GM18519 (cell line): Measurements from ENCODE around the gene ANO8.
"Not testable (repeated sequence)": the region's sequence is repeated elsewhere in the genome, so short reads cannot be mapped to it uniquely, and the experiment has no call there.

ENCODE experiments used
- ATAC-seq: cut with Tn5 transposase; IDR thresholded peaks from one replicate; pipeline ENCODE4 v1.9.1; 2021; ENCODE audit warnings: mild to moderate bottlenecking, moderate library complexity; ENCODE audit not compliant: unreplicated experiment, low FRiP score

Gene ANO8, protein sequence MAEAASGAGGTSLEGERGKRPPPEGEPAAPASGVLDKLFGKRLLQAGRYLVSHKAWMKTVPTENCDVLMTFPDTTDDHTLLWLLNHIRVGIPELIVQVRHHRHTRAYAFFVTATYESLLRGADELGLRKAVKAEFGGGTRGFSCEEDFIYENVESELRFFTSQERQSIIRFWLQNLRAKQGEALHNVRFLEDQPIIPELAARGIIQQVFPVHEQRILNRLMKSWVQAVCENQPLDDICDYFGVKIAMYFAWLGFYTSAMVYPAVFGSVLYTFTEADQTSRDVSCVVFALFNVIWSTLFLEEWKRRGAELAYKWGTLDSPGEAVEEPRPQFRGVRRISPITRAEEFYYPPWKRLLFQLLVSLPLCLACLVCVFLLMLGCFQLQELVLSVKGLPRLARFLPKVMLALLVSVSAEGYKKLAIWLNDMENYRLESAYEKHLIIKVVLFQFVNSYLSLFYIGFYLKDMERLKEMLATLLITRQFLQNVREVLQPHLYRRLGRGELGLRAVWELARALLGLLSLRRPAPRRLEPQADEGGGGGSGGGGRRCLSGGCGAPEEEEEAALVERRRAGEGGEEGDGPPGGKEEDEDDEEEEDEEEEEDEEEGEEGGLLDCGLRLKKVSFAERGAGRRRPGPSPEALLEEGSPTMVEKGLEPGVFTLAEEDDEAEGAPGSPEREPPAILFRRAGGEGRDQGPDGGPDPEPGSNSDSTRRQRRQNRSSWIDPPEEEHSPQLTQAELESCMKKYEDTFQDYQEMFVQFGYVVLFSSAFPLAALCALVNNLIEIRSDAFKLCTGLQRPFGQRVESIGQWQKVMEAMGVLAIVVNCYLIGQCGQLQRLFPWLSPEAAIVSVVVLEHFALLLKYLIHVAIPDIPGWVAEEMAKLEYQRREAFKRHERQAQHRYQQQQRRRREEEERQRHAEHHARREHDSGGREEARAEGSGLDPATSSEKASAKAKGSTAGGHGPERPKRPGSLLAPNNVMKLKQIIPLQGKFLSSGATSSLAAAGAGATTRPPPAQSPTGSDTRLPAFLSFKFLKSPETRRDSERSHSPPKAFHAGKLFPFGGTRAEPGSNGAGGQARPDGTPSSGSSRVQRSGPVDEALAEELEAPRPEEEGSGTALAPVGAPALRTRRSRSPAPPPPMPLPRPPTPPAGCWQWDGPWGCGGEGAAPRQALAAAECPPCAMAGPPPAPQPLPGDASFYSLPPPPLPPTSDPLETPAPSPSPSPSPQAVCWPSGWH

DNA sequence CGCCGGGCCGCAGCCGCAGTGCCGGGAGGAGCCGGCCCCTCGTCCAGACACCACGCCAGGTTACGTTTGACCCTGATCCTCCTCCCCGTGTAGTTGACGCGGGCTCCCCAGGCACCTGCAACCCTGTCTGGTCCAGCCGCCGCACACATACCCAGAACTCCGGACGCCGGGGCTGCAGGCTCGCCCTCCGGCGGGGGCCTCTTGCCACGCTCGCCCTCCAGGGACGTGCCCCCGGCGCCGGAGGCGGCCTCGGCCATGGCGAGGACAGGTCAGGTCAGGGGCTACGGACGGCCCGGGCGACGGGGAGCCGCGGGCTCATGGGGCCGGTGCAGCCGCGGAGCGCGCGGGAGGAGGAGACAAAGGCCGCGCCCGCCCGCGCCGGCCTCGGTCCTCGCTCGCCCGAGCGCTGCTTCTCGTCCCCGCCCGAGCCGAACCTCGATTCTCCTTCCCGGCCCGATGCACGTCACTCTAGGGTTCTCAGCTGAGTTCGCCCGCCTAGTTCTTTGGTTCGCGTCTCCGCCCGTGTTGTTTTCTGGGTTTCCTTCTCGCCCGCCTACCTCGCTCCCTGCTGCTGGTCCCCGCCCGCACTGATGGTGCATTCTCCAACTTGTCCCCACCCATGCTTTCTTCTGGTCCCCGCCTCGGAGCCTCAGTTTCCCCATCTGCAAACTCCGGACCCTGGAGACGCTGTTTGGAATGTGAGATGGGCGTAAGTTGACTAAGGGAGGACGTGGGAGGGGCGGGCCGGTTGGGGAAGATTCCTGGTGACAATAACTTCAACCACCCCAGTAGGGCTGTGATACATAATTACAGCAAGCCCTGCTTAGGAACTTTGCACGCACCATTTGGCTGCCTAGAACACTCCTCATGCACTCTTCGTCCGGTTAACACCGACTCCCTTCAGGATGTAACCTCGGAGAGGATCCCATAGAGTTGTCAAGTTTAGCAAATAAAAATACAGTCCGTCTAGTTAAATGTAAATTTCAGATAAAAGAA is at the start of gene ANO8:
TSS of gene ANO8 (minus strand) at position 442 of the 996 bp plus-strand sequence. CDS start at position 257, 185 bp downstream.
- ATAC-seq: no peak

DNA sequence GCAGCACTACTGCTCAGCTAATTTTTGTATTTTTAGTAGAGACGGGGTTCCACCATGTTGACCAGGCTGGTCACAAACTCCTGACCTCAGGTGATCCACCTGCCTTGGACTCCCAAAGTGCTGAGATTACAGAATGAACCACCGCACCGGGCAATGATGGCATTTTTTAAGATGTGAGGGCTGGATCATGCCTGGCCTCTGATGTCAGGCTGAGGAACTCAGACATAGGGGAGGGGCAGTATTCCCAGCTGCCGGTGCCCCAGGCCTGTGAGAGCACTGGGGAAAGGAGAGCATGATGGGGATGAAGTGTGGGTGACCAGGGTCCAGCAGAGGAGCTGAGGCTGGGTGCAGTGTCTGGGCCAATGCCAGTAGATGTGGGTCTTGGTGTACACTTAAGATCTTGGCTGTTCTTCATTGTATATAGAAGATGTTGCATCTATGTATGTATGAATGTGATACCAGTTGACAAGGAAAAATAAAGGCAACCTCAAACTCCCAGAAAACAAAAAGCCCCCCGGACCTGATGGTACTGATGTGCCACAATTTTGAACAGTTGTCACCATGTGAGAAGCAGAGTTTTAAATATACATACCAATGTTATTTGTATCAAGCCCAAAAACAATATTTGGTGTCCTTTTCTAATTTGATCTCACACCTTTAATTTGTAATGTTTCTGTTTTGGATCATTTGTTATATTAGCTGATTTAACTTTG is 45.9 kb upstream of the ANO8 start:
- no peak for ATAC-seq

DNA sequence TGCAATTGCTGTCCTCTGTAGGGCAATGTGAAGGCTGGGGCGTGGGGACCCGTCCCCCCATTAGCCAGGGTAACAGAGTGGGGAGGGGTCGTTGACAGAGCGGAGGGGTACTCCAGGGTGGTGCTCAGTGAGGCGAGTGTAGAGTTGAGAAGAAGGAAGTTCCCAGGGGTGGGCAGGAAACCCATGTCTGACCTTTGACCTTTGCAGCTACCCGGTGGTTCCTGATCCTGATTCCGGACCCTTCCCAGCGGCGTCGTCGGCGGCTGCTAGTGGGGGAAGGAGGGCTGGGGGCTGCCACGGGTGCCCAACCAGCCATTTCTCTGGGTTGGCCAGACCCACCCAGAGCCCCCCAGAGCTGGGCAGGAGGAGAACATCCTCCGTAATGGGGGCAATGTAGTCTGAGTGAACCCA is 44.6 kb upstream of the ANO8 start:
- no peak for ATAC-seq

DNA sequence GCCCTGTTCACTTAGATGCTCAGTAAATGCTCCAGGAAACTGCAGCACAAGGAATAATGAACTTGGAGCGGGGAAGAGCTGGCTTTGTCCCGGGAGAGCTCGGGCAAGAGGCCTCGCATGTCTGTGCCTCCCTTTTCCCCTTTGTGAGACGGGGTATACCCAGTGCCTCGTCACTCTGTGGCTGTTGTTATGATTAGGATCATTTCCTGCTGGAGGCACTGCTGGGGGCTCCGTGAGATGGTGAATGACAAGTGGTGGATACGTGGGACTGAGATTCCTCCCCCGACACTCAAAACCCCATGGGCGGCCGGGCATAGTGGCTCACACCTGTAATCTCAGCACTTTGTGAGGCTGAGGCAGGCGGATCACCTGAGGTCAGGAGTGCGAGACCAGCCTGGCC is 43.6 kb upstream of the ANO8 start:
- ATAC-seq: no peak

DNA sequence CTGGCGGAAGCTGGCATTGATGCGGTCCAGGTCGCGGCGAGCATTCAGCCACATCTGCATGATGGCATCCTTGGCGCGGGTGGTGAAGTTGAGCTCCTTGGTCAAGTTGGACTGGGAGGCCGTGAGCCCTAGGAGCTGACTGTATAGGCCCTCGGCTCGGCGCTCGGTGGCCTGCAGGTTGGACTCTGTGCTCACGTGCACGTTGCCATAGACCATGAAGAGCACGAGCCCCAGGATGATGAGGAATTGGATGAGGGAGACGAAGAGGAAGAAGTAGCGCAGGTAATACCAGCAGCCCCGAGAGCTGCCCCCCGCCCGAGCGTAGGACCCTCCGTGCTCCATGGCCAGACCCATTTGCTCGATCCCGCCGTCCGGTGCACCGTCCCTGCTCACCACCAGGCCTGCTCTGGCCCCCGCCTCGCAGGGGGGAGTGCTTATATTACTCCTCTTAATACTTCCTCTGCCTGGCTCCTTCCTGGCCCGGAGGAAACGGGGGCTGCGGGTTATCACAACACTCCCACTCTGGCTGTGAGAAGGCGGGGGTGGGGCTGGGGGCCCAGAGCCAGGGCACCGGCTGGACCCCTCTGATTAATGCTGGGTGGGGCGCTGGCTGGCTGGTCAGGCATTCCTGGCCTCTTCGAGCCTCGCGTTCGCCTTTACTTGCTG is 42.4 kb upstream of the ANO8 start, which contains the start of gene PLVAP:
TSS of gene PLVAP (minus strand) at position 408 of the 666 bp plus-strand sequence. CDS start at position 354, 54 bp downstream.
- no peak for ATAC-seq

DNA sequence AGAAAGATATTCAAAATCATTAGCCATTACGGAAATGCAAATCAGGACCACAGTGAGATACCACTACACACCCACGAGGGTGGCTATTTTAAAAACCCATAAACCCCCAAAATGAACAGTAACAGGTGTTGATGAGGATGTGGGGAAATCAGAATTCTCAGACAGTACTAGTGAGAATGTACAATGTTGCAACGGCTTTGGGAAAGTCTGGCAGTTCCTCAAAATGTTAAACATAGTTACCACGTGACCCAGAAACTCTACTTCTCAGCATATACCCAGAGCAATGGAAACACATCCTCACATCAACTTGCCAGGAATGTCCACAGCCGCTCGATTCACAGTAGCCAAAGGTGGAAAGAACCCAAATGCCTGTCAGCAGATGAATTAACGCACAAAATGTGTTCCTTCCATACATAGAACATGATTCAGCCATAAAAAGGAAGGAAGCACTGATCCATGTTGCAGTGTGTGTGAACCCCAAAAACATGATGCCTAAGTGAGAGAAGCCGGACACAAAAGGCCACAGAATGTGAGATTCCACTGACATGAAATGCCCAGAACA is 35.5 kb upstream of the ANO8 start:
- ATAC-seq: peak; percentile 87

DNA sequence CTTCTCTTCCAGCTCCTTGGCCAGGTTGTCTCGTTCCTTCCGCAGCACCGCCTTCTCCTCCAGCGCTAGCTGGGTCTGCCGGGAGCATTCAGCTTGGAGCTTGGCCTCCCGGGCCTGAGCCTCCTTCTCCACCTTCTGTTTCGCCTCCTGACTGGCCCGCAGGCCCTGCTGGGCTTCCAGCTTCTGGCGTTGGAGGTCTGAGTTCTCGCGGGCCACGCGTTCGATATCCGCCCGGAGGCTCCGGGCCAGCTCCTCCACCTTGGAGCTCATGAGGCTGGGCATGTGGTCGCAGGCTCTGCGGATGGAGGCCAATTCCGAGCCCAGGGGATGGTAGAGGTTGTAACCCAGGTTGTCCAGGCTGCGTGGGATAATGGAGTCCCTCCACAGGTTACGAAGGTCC is 30.7 kb upstream of the ANO8 start:
- ATAC-seq: no peak

DNA sequence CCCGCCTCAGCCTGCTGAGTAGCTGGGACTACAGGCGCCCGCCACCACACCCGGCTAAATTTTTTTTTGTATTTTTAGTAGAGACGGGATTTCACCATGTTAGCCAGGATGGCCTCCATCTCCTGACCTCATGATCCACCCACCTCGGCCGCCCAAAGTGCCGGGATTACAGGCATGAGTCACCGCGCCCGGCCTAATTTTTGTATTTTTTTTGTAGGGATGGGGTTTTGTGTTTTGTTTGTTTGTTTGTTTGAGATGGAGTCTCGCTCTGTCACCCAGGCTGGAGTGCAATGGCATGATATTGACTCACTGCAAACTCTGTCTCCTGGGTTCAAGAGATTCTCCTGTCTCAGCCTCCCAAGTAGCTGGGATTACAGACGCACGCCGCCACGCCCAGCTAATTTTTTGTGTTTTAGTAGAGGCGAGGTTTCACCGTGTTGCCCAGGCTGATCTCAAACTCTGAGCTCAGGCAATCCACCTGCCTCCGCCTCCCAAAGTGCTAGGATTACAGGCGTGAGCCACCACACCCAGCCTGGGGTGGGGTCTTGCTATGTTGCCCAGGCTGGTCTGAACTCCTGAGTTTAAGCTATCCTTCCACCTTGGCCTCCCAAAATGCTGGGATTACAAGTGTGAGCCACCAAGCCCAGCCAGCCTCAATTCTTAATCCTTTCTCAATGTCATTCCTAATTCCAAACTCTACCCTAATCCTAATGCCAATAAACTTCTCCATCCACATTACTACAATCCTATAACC is 29.4 kb upstream of the ANO8 start:
- ATAC-seq: not testable (repeated sequence)

DNA sequence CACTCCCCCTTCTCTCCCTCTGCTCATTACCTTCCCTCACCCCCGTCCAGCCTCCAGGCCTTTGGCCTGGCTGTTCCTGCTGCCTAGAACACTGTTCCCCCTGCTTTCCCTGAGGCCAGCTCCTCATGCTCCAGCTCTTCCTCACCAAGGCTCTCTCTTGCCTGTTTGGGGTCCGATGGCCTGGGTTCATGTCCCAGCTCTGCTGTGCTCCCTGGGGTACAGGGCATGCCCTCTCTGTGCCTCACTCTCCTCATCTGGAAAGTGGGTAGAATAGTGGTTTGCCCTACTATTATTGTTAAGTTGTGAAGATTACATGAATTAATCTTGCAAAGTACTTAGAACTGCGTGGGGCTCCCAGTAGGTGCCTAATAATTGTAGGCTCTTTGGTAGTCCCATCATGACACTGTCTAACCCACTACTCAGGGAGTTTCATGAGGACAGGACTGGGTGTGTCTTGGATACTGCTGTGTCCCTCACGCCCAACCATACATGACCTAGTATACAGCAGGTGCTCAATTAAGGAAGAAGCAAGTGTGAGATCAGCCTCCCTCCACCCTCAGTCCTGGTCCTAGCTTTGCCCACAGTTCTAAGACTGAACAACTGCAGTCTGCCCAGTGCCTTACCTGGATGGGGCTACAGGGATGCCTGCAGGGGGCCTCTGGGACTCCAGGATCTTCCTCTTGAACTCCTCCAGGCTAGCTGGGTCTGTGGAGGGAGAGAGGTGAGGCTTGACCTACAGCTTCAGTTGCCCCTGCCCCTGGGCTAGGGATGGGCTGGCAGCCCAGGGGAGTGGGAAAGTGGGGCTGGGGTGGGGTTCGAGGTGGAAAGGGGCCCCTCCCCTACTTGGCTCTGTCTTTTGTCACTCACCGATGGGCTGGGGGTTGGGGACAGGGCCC is 25.5 kb upstream of the ANO8 start:
- ATAC-seq: no peak

DNA sequence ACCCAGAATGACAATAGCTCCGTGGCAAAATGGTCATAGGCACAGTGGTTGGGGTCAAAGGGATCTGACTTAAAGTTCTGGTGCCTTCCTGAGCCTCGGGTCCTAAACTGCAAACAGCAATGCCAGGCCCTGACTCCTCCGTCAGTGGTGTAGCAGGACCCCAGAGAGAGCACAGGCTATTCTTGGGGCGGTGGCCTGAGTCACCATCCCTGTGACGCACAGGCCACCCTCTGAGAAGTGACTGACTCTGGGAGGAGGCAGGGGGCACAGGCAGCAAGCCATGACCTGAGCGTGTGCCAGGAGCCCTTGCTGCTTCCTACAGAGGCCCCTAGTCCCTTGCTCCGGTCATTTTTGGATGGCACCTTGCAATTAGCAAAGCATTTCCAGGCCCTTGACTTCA is 23.7 kb upstream of the ANO8 start:
- ATAC-seq: no peak

DNA sequence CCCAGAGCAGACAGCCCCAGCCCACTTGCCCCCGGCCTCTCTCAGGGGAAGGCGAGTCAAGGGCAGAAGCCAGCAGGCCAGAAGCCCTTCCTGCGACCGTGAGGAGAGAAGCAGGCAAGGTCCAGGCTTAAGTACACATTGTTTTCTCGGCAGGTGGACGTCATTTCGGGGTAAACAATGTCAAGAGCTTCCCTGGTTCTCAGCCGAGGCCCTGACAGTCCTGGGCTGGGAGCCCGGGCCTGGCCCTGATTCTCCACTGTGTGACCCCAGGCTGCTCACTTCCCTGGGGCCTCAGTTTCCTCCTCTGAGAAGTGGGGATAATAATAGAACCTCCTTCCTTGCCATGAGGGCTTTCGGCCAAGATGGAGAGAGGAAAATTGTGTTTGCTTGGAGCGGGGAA is 23.1 kb upstream of the ANO8 start:
- no peak for ATAC-seq

DNA sequence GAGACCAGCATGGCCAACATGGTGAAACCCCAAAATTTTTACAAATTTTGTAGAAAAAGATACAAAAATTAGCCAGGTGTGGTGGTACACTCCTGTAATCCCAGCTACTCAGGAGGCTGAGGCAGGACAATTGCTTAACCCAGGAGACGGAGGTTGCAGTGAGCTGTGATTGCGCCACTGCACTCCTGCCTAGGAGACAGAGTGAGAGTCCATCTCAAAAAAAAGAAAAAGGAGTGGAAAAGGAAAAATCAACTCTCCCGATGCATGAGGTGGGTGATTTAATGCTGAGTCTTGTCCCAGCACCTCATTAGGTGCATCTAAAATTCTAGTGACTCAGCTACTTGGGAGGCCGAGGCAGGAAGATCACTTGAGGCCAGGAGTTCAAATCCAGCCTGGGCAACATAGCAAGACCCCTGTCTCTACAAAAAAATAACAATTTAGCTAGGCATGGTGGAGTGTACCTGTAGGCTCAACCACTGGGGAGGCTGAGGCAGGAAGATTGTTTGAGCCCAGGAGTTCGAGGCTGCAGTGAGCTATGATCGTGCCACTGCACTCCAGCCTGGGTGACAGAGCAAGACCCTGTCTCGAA is 22.5 kb upstream of the ANO8 start:
- ATAC-seq: no peak

DNA sequence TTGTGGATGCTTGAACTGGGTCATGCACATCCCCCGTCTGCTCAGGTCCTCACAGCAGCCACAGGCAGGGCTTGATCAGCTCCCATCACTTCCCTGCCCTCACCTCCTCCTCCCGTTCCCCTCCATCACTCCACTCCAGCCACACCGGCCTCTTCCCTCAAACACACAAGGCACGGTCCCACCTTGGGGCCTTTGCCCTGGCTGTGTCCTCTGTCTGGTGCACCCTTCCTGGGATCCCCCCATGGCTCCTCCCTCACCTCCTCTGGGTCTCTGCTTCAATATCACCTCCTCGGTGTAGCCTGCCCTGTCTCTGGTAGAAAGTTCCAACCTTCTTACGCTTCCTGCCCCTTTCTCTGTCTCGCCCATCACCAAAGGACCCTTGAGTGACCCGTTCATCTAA is 18.7 kb upstream of the ANO8 start:
- ATAC-seq: no peak

DNA sequence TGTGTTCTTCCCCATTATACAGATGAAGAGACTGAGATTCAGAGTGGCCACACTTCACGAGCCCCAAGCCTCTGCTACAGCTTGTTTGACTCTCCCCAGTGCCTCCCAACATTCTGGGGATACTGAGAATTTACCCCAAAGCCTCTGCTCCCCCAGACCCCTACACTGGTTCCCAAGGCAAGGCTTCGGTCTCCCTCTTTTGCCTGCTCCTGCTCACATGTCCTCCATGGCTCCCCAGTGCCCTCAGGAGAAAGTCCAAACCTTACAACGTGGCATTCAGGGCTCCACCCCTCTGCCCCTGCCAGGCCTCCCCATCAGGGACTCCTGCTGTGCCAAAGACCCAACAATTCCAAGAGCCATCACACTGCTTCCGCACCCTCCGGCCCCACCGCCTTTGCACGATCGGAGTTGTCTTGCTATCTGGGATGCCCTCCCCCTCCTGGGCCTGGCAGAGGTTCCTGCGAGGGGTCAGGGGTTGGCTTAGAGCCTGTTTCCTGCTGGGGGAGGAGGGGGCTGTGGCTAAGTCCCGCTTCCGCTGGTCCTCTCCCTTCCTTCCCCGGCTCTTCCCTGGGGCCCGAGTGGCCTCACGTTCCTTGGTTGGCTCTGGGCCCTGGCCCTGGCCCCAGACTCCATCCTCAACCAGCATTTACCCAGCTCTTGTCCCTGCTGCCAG is 18.1 kb upstream of the ANO8 start:
- ATAC-seq: no peak

DNA sequence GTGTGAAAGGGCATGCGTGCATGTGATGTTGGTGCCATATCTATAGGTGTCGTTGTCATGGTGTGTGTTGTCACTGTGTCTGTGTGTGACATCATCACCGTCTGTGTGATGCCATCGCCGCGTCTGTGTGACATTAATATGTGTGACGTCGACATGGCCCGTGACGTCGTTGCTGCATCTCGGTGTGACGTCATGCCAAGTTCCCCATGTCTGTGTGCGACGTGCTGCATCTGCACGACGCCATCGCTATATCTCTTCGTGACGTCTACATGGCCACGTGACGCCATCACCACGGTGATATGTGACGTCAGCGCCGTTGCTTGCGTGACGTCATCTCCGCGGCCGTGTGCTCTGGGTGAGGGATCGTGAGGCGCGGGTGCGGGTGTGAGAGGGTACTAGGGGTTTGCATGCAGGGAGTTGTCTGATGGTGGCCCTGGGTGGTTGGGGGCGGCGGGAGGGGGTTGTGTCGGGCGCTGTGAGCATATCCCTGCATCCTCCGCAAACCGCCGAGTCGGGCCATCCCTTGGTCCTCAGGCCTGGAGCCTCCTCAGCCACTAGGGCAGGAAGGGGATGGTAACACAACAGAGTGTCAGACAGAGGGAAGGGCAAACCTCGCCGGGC is 17.3 kb upstream of the ANO8 start:
- ATAC-seq: no peak
